ENCODE measurements around the gene PDE8B. TPM values are rescaled to one million over a fixed set of nuclear protein-coding genes. Genes with fewer than 3 reads are reported as not detected.

The PDE8B gene
- total RNA-seq, 2 experiments from 2014 or later, result 0.14 TPM; not detected in 1

DNA sequence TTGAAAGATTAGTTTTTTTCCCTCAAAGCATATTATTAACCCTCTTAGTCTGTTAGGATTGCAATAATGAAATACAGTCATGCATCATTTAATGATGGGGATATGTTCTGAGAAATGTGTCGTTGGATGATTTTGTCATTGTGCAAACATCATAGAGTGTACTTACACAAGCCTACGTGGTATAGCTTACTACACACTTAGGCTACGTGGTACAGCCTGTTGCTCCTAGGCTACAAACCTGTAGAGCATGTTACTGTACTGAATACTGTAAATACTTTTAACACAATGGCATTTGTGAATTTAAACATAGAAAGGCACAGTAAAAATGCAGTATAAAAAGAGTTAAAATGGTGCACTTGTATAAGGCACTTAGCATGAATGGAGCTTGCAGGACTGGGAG, 132.7 kb downstream of the PDE8B start:
- H3K4me3 Mint-ChIP-seq, result no peak overlapping the region
- H3K27ac Mint-ChIP-seq, result no peak overlapping the region
- DNase-seq, result no peak
- no peaks in the 10 kb centered on the region for H3K4me1 Mint-ChIP-seq (ENCODE audit: low read depth)
- no peaks in the 10 kb centered on the region for H3K27me3 Mint-ChIP-seq (ENCODE audit: low read depth)
- intact Hi-C loops (cut with micrococcal nuclease), result no loop called here
- CTCF ChIA-PET, result interaction anchor here (0.6 kb wide), 1 partner anchor 89 kb away, joined by 4 read pairs; no protein-coding TSS in a partner anchor
- H3K9me3 Mint-ChIP-seq, result no peaks in the 10 kb centered on the region
- H3K36me3 Mint-ChIP-seq (ENCODE audit: low read depth), result no peaks in the 10 kb centered on the region

DNA sequence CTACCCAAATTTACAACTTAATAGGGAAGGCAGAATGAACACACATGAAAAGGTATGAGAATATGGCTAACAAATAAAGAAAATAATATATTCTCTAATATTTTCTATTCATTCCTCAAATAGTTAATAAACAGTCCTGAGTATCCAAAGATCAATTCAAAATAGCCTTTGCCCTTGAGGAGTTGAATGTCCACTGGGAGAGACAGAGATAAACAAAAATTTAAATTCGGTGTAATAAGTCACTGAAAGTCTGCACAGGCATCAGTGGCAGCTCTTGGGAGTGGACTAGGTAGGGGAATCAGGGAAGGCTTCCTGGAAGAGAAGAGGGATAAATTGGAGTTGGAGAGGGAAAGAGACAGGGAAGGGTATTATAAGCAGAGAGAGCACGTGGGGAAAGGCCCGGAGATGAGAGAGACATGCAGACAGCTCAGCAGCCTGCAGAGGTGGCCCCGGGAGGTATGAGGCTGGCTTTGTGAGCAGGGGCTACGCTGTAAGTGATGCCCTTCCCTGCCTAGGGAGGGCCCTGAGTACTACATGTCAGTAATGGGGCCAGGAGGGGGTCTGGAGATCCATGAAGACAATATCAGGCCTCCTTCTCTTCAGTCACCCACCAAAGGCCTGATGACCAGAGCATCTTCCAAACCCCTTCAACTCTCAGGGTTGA, 137.1 kb downstream of the PDE8B start:
- peaks cover 3% of the 10 kb centered on the region for H3K27me3 Mint-ChIP-seq (ENCODE audit: low read depth)

DNA sequence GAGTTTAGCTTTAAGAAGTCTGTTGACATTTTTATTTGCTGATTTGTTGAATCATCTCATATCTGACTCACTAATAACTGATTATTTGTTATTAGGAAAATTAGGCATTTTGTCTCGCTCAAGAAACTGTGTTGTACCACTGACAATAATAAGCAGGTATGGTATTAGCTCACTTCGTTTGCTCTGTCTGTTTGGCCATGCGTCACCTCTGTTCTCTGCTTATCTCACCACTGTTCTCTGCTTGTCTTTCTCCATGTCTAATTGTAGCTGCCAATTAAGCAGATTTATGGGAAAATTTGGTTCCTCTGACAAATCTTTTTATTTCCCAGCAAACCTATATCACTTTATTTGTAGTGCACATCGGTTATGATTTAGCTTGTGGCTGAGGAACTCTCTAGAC, 142.8 kb downstream of the PDE8B start:
- no peaks in the 10 kb centered on the region for H3K9me3 Mint-ChIP-seq
- intact Hi-C loops (cut with micrococcal nuclease), result no loop called here
- H3K27ac Mint-ChIP-seq, result no peak overlapping the region
- CTCF ChIA-PET, result no interaction called here
- no peaks in the 10 kb centered on the region for H3K36me3 Mint-ChIP-seq (ENCODE audit: low read depth)
- no peak for DNase-seq
- peaks cover 21% of the 10 kb centered on the region for H3K4me1 Mint-ChIP-seq (ENCODE audit: low read depth)
- H3K27me3 Mint-ChIP-seq (ENCODE audit: low read depth), result peaks cover 3% of the 10 kb centered on the region
- H3K4me3 Mint-ChIP-seq, result no peak overlapping the region

More for the DNA sequence above, 137.1 kb downstream of the PDE8B start:
- CTCF ChIA-PET, result no interaction called here
- intact Hi-C loops (cut with micrococcal nuclease), result no loop called here
- Mint-ChIP-seq H3K9me3 (no peaks in the 10 kb centered on the region), H3K36me3 (ENCODE audit: low read depth) (no peaks in the 10 kb centered on the region), H3K27ac (no peak overlapping the region), H3K4me1 (ENCODE audit: low read depth) (no peaks in the 10 kb centered on the region), H3K4me3 (no peak overlapping the region)
- no peak for DNase-seq

DNA sequence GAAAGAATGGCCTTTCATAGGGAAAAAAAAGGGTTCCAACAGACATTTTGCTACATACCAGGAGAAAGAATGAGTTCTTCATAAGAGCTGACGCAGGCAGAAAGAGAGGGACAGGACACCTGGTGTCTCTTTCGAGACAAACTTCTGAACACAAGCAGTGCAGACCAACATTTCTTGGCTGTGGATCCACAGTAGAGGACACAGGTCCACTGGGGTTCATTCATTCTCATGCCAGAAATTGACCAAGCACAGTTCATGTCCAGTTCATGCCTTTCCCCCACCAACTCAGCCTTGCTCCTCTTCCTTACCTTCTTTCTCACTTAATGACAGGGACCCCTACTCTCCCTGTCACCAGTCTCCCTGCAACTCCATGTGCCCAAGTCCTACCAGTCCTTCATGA, 144.0 kb downstream of the PDE8B start:
- DNase-seq, result no peak
- peaks cover 23% of the 10 kb centered on the region for H3K4me1 Mint-ChIP-seq (ENCODE audit: low read depth)
- H3K4me3 Mint-ChIP-seq, result no peak overlapping the region
- no peaks in the 10 kb centered on the region for H3K9me3 Mint-ChIP-seq
- CTCF ChIA-PET, result no interaction called here
- peaks cover 3% of the 10 kb centered on the region for H3K27me3 Mint-ChIP-seq (ENCODE audit: low read depth)
- no peaks in the 10 kb centered on the region for H3K36me3 Mint-ChIP-seq (ENCODE audit: low read depth)
- intact Hi-C loops (cut with micrococcal nuclease), result no loop called here
- H3K27ac Mint-ChIP-seq, result no peak overlapping the region

DNA sequence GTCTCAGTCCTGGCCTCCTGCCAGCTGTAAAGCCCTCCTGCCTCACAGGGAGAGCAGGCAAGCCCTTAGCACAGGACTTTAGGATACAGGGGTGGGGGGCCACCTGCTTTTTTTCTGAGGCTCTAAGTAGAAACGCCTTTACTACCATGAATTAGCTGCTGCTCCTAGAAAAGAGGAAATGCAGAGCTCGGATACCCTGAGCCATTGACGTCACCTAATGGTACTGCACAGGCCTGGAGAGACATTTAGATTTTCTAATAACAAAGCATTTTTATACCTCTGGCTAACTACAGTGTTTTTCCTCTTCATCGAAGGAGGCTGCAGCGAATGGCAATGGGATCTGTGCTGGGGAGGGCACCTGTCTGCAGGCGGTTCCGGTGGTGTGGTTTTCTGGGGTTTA, 144.6 kb downstream of the PDE8B start:
- DNase-seq, result no peak
- Mint-ChIP-seq H3K27ac (no peak overlapping the region), H3K27me3 (ENCODE audit: low read depth) (peaks cover 3% of the 10 kb centered on the region), H3K36me3 (ENCODE audit: low read depth) (no peaks in the 10 kb centered on the region), H3K9me3 (no peaks in the 10 kb centered on the region), H3K4me1 (ENCODE audit: low read depth) (peaks cover 23% of the 10 kb centered on the region), H3K4me3 (no peak overlapping the region)
- intact Hi-C loops (cut with micrococcal nuclease), result no loop called here
- CTCF ChIA-PET, result no interaction called here

- H3K27ac Mint-ChIP-seq, result no peak overlapping the region
- no peaks in the 10 kb centered on the region for H3K36me3 Mint-ChIP-seq (ENCODE audit: low read depth)
- H3K4me3 Mint-ChIP-seq, result no peak overlapping the region
- CTCF ChIA-PET, result interaction anchor here (0.7 to 1.8 kb wide), 2 partner anchors 136 to 1203 kb away, joined by 3 to 4 read pairs; partner anchors contain the start of gene WDR41
- peaks cover 3% of the 10 kb centered on the region for H3K27me3 Mint-ChIP-seq (ENCODE audit: low read depth)
- no peak for DNase-seq
- peaks cover 23% of the 10 kb centered on the region for H3K4me1 Mint-ChIP-seq (ENCODE audit: low read depth)
- intact Hi-C loops (cut with micrococcal nuclease), result loop anchor here (1.0 kb wide), 3 partner anchors 24 to 200 kb away; no protein-coding TSS in a partner anchor
- H3K9me3 Mint-ChIP-seq, result no peaks in the 10 kb centered on the region
Observed at GRCh38 chr5:77355751-77356150, 145.3 kb downstream of the PDE8B start.

DNA sequence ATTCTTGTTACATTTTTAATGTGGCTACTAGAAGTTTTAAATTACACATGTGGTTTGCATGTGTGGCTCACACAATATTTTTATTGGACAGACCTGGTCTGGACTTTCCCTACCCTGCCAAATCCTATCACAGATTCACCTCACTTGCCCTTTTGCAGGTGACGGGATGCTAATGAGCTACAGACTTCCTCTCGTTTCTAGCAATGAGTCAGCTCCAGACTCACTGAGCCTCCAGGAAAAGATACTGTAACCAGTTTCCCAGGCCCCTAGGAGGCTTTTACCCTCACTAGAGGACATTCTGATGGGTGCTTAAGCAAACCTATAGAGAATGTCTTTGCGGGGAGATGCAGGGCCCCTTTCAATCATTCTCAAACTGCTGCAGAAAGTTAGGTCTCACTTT, 146.3 kb downstream of the PDE8B start:
- Mint-ChIP-seq H3K36me3 (ENCODE audit: low read depth) (no peaks in the 10 kb centered on the region), H3K9me3 (no peaks in the 10 kb centered on the region), H3K4me1 (ENCODE audit: low read depth) (peaks cover 23% of the 10 kb centered on the region), H3K27ac (peak overlapping the region; percentile 76), H3K4me3 (no peak overlapping the region), H3K27me3 (ENCODE audit: low read depth) (peaks cover 3% of the 10 kb centered on the region)
- intact Hi-C loops (cut with micrococcal nuclease), result loop anchor here (1.0 kb wide), 3 partner anchors 23 to 201 kb away; no protein-coding TSS in a partner anchor
- DNase-seq, result peak; percentile 84
- CTCF ChIA-PET, result interaction anchor here (0.6 to 1.8 kb wide), 4 partner anchors 23 to 135 kb away, joined by 3 to 4 read pairs (median 3); partner anchors contain the start of gene WDR41

DNA sequence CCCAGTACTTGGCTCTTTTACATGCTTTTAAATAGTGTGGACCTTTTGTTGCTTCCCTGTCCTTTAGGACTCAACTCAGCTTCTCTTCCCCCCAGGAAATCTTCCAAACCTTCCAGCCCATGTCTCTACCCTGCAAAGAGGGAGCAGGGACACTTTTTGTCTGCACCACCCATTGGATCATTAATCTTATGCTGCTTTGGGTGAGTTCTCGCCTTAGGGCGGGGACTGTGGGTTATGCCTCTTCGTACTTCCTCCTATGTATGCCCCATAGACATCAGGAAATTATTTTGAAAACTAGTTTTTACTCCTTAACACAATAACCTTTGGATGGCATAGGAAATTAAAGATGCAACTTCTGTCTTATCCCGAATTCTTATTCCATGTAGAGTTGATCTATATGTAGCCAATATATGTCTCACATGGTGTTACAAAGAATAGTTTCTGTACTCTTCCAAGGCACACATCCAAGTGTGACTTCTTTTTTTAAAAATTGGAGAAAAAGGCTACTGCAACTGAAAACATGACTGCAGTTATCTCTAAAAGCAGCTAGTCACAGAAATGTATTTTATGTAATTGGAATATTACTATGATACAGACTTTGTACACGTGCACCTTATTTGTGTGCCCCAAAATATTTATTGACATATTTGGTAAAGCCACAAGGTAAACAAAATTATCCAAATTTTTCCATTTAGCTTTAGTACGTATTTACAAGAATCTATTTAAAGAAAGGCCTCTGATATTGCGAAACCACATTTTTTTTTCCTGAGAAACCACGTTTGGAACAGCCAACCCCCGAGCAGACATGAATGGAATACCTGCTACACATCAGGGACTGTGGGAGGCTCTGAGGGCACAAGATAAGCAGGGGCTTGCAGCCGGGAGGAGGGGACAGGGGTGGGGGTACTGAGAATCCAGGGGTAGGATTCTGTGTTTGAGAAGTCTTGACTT, 148.1 kb downstream of the PDE8B start:
- Mint-ChIP-seq H3K4me3 (no peak overlapping the region), H3K27me3 (ENCODE audit: low read depth) (no peaks in the 10 kb centered on the region), H3K4me1 (ENCODE audit: low read depth) (peaks cover 23% of the 10 kb centered on the region), H3K9me3 (no peaks in the 10 kb centered on the region), H3K36me3 (ENCODE audit: low read depth) (no peaks in the 10 kb centered on the region), H3K27ac (no peak overlapping the region)
- intact Hi-C loops (cut with micrococcal nuclease), result no loop called here
- DNase-seq, result no peak
- CTCF ChIA-PET, result interaction anchor here (0.9 kb wide), 1 partner anchor 21 kb away, joined by 3 read pairs; no protein-coding TSS in a partner anchor

- Mint-ChIP-seq H3K27ac (no peak overlapping the region), H3K4me3 (no peak overlapping the region), H3K27me3 (ENCODE audit: low read depth) (no peaks in the 10 kb centered on the region), H3K36me3 (ENCODE audit: low read depth) (no peaks in the 10 kb centered on the region), H3K4me1 (ENCODE audit: low read depth) (peaks cover 23% of the 10 kb centered on the region), H3K9me3 (no peaks in the 10 kb centered on the region)
- CTCF ChIA-PET, result interaction anchor here (0.8 kb wide), 1 partner anchor 14 kb away, joined by 4 read pairs; no protein-coding TSS in a partner anchor
- intact Hi-C loops (cut with micrococcal nuclease), result no loop called here
- DNase-seq, result no peak
Observed at GRCh38 chr5:77359231-77359630, 148.8 kb downstream of the PDE8B start.

GRCh38 chr5:77360381-77360780, 149.9 kb downstream of the PDE8B start:
- H3K4me1 Mint-ChIP-seq (ENCODE audit: low read depth), result peaks cover 23% of the 10 kb centered on the region
- H3K27ac Mint-ChIP-seq, result no peak overlapping the region
- no peaks in the 10 kb centered on the region for H3K9me3 Mint-ChIP-seq
- H3K36me3 Mint-ChIP-seq (ENCODE audit: low read depth), result no peaks in the 10 kb centered on the region
- H3K27me3 Mint-ChIP-seq (ENCODE audit: low read depth), result no peaks in the 10 kb centered on the region
- no peak overlapping the region for H3K4me3 Mint-ChIP-seq
- intact Hi-C loops (cut with micrococcal nuclease), result no loop called here
- DNase-seq, result no peak
- CTCF ChIA-PET, result no interaction called here

- Mint-ChIP-seq H3K27me3 (ENCODE audit: low read depth) (no peaks in the 10 kb centered on the region), H3K4me3 (no peak overlapping the region), H3K4me1 (ENCODE audit: low read depth) (peaks cover 22% of the 10 kb centered on the region), H3K36me3 (ENCODE audit: low read depth) (no peaks in the 10 kb centered on the region), H3K27ac (no peak overlapping the region), H3K9me3 (no peaks in the 10 kb centered on the region)
- CTCF ChIA-PET, result no interaction called here
- intact Hi-C loops (cut with micrococcal nuclease), result no loop called here
- DNase-seq, result no peak
Observed at GRCh38 chr5:77360973-77361372, 150.5 kb downstream of the PDE8B start.

- Mint-ChIP-seq H3K9me3 (no peaks in the 10 kb centered on the region), H3K27ac (no peak overlapping the region), H3K4me3 (no peak overlapping the region), H3K4me1 (ENCODE audit: low read depth) (peaks cover 11% of the 10 kb centered on the region), H3K27me3 (ENCODE audit: low read depth) (peaks cover 3% of the 10 kb centered on the region), H3K36me3 (ENCODE audit: low read depth) (no peaks in the 10 kb centered on the region)
- intact Hi-C loops (cut with micrococcal nuclease), result loop anchor here (1.0 kb wide), 1 partner anchor 12 kb away; no protein-coding TSS in a partner anchor
- CTCF ChIA-PET, result interaction anchor here (1.2 kb wide), 1 partner anchor 13 kb away, joined by 5 read pairs; no protein-coding TSS in a partner anchor
- DNase-seq, result no peak
Observed at GRCh38 chr5:77366717-77367500, 156.4 kb downstream of the PDE8B start.

All from activated naive CD4-positive, alpha-beta T cell treated with anti-CD3 and anti-CD28 coated beads for 36 hours (primary cell).